Urinary bladder (tissue), 4 donors: Measurements from ENCODE around the gene SERPINI1. TPM values are rescaled to one million over a fixed set of nuclear protein-coding genes. Genes with fewer than 3 reads are reported as not detected.
A peak's percentile ranks its signal among the peaks of the same experiment; 100 is the strongest.

Experiments used
- DNase-seq: peaks from one replicate; pipeline ENCODE4 v3.0.0-alpha.2; 2015; ENCODE audit errors: extremely low spot score
- H3K27ac ChIP-seq: one replicate; pipeline ENCODE4 v1.5.1; 2013; ENCODE audit warnings: low read depth, mild to moderate bottlenecking, moderate library complexity
- H3K36me3 ChIP-seq: one replicate; pipeline ENCODE4 v1.6.1; 2013; ENCODE audit warnings: mild to moderate bottlenecking, moderate library complexity; ENCODE audit not compliant: insufficient read depth
- H3K4me1 ChIP-seq: one replicate; pipeline ENCODE4 v1.6.1; 2013; ENCODE audit warnings: mild to moderate bottlenecking, moderate library complexity; ENCODE audit not compliant: insufficient read depth
- H3K4me3 ChIP-seq: one replicate; pipeline ENCODE4 v1.5.1; 2013; ENCODE audit warnings: low read depth, low read length
- WGBS: extraction: QIAGEN DNeasy Blood & Tissue Kit; methylation state at CpG from one replicate; pipeline ENCODE4 v1.1.7; 2013; 5-methylcytosine and 5-hydroxymethylcytosine counted together
- polyA plus RNA-seq: library from polyadenylated mRNA; stranded (reverse); fragments of 200-250 nt; gene quantifications from one replicate; pipeline ENCODE4 v1.2.3, GENCODE V29; 2013
- total RNA-seq: library from RNA; depleted of rRNA; stranded (reverse); fragments of >200 nt; gene quantifications from one replicate; pipeline ENCODE4 v1.2.3, GENCODE V29; 2014
- donor health status: healthy with polysubstance abuse.
- donor health status: healthy.

The SERPINI1 gene
- total and polyA plus RNA-seq, 2 donors = 8.9 to 10.0 TPM

DNA sequence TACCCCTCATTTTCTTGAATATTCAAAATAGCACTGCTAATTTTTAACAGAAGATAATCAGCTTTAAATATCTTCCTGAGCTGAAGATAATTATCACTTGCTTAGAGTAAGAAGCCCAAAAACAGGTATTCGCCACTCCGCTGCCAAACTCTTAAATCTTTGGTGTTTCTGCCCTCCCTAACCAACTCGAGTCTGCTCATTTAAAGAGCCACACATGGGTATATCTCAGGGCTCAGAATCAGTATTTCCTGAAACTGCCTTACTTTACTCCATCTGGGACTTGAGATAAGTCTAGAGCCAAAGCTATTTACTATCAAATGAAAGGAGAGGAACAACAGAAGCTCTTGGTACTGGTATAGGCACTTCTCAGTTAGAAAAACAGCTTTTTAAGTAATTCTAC is 11.6 kb upstream of the SERPINI1 start:
- no peak for DNase-seq
- Histone ChIP-seq H3K4me3 (no peak overlapping the region), H3K4me1 (peaks cover 1% of the 10 kb centered on the region), H3K27ac (no peak overlapping the region), H3K36me3 (no peaks in the 10 kb centered on the region)
- 79% methylated on average over 3 of the region's 3 CpGs for WGBS

DNA sequence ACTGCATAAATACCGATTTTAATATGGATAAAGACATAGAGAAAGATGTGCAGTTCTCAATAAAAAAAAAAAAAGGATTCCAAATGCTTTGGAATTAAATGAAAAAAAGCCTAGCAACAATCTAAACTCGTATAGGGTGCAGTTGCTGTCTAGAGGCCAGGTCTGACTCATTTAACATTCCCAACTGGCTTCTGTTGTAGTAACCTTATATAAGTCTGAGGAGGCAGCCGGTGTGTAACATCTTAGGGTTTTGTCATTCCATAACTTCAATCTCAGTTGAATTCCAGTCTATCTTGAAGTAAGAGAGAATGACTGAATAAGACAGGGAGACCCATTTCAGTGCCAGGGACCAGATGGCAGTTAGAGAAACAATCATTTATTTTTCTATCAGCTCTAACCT is 7.3 kb upstream of the SERPINI1 start:
- DNase-seq = no peak
- peaks cover 5% of the 10 kb centered on the region for H3K4me1 ChIP-seq
- H3K4me3 ChIP-seq = no peak overlapping the region
- no peak overlapping the region for H3K27ac ChIP-seq
- WGBS = 52% methylated on average over 3 of the region's 3 CpGs
- H3K36me3 ChIP-seq = no peaks in the 10 kb centered on the region

DNA sequence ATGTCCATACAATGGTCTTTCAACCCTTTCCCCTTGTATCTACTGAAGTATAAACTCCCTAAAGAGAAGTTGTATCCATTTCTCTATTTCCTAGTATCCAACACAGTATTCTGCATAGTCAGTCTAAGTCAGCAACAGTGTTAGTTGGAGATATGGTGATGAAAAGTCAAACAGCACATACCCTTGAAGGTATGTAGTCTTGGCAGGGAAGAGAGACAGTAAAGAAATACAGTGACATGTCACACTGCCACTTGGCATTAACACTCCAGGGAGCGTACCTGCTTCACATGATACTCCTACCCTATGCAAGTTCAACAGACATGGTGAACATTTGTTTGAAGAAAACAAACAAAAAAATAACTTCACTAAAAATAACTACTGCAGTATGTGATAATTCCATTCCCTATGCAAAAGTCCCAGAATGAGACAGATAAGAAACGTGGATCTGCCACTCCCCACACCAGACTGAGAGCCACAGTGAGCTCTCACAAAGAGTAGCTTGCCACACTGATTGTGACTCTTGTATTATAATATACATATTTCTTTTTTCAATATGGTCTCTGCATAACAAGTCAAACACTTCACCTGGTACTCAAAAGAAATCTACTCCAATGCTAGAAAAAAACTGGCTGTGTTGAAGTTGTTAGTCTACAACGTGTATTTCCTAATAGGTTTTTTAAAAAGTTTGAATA is 6.7 kb upstream of the SERPINI1 start:
- no peak for DNase-seq
- no peaks in the 10 kb centered on the region for H3K36me3 ChIP-seq
- H3K27ac ChIP-seq = no peak overlapping the region
- peaks cover 5% of the 10 kb centered on the region for H3K4me1 ChIP-seq
- H3K4me3 ChIP-seq = no peak overlapping the region
- 69% methylated on average over 3 of the region's 3 CpGs for WGBS

DNA sequence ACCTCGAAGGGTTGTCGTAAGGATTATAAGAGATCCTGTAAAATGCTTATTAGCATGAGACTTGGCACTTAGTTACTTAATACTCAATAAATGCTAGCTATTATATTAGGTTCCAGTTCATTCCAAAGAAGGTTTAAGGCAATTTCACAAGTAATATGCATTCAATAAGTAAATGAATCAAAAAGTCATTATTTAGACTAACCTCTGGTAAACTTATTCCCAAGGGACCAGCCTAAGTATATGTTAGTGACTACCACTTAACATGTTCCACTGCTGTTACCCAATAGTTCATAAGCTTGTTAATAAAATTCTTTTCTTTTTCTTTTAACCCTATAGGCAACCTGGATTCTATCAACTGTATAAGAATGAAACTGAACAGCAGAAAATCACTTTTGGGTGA is 5.9 kb upstream of the SERPINI1 start:
- H3K27ac ChIP-seq = no peak overlapping the region
- no peak overlapping the region for H3K4me3 ChIP-seq
- no peaks in the 10 kb centered on the region for H3K36me3 ChIP-seq
- H3K4me1 ChIP-seq = peaks cover 4% of the 10 kb centered on the region
- WGBS = 82% methylated on average over 2 of the region's 2 CpGs
- DNase-seq = no peak

DNA sequence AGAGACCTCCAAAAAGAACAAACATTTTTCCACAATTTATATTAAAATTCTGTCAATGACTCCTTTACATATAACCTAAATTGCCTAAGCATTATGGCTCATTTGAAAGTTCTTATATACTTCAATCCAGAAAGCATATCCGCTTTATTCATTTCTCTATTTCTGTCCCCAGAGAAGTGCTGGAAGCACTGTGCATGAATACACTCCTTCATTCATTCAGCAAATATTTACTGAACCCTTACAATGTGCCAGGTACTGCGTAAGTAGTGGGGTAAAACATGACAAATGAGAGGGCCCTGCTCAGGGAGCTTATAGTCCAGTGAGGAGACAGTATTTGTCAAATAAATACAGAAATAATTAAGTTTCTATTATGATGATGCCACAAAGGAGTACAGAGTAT is 4.1 kb upstream of the SERPINI1 start:
- no peaks in the 10 kb centered on the region for H3K36me3 ChIP-seq
- WGBS = 97% methylated on average over 2 of the region's 2 CpGs
- H3K4me3 ChIP-seq = no peak overlapping the region
- H3K27ac ChIP-seq = no peak overlapping the region
- H3K4me1 ChIP-seq = peaks cover 7% of the 10 kb centered on the region
- no peak for DNase-seq

DNA sequence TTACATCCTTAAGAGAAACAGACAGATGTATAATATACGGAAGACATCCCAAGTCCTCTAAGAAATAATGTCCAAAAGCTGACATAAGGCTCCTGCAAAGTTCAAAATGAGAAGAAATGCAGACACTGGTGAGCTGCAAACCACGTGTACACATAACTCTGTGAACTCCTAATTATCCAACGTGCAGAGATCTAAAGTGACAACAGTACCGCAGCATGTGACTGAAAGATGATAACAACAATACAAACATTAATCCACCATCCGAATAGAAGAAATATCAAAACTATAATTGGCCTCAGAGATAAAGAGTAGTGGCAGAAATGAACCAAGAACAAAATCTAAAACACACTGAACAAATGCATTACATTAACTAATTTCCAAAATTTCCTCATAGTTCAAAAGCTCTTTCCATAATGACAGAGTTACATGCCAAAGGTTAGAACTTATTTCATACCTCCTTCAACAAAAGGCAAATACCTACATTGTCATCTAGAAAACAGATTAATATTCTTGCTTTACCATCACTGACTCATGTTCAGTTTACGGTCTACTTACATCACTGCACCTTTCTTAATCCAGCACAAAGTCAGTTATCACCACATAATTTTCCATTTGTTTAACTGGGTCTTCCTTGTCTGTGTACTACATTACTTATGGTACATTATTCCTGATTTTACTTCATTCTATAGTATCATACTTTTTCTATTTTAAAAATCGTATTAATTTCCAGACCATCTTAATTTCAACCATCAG is 3.0 kb upstream of the SERPINI1 start:
- no peaks in the 10 kb centered on the region for H3K36me3 ChIP-seq
- 68% methylated on average over 7 of the region's 7 CpGs for WGBS
- H3K4me3 ChIP-seq = no peak overlapping the region
- DNase-seq = no peak
- H3K4me1 ChIP-seq = peaks cover 7% of the 10 kb centered on the region
- H3K27ac ChIP-seq = no peak overlapping the region

DNA sequence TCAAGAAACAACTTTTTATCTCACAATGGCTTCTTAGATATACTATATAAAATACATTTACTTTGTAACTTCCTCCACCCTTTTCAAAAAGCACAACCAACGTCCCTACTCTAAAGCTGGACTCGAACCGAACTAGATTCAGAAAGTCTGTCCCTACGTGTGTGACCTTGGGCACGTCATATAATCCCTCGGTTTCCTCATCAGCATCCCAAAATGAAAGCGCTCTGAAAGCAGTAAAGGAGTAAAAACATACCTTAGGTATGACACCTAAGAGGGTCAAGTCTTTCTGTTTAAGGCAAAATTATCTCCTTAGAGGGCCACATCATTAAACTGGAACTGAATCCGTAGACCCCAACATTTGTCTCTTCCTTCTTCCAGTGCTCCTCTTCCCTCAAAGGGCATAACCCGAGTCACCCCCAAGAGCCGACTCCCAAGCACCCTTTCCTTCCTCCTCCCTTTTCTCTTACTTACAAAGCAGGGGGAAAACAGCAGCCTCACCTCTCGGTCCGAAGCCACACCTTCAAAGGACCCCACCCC is 1.5 kb upstream of the SERPINI1 start:
- H3K4me1 ChIP-seq = peaks cover 7% of the 10 kb centered on the region
- DNase-seq = no peak
- no peaks in the 10 kb centered on the region for H3K36me3 ChIP-seq
- H3K4me3 ChIP-seq = peak overlapping the region; percentile 78
- H3K27ac ChIP-seq = peak overlapping the region; percentile 83
- under 1% methylated on average over 12 of the region's 12 CpGs for WGBS

DNA sequence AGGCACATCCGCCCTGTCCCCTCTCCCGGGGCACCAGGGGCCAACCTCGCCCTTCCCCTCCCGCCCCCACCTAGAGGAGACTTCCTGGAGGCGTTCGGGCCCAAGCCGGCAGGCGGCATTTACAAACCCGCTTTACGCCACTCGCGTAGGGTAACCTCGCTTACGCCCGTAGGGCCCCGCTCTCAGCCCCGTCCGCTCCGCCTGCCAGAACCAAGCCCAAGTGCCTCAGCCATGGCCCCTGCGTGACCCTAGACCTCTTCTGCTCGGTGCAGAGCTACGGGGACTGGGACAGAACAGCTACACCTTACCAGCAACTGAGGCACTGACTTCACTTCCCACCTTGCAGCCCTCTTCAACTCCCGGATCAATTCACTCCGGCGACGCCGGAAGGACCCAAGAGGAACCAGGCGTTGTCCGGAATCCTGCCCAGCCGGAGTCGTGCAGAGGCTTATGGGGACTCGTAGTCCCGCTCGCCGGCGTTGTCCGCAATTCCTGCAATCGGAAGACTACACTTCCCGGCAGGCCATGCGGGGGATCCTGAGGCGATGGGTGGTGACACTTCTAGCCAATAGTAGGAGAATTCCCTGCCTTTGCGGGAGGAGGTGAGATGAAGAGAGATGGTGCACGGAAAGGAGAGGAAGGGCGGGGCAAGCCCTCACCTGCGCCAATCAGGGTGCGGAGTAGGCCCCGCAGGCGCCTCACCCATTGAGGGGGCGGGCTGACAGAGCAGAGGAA is 856 bp upstream of the SERPINI1 start, which contains the start of gene PDCD10:
Gene PDCD10 (minus strand): TSS at position 395 of the 735 bp plus-strand sequence. CDS start 14,735 bp downstream, outside the sequence.
- DNase-seq = peak; percentile 99
- Histone ChIP-seq H3K36me3 (no peaks in the 10 kb centered on the region), H3K4me3 (peak within 1 kb of the TSS; percentile 78), H3K4me1 (peaks cover 7% of the 10 kb centered on the region), H3K27ac (peak within 1 kb of the TSS; percentile 83)
- WGBS = under 1% methylated on average over 49 of the region's 49 CpGs

DNA sequence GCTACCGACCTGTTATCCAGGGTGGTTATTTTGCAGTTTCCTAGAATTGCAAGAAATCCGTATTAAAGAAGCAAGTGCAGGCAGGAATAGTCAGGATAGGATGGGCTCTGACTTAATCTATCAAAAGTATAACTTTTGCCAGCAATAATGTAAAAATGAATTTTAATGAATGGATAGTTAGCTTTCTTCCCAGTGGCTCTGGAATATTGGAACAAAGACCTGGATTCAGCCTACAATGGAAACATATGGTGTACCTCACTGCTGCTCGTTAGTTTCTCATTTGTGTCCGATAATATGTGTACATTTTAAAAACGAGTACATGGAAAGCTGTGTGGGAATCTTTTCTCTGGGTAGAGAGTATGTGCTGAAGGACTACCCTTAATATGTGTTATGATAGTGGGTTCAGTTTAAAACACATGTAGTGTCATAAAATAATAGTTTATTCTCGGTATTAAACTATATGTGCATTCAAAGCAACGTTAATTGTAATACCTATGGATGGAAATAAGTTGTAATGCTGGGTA is 805 bp downstream of the SERPINI1 start:
- DNase-seq = no peak
- Histone ChIP-seq H3K4me3 (peak overlapping the region; percentile 78), H3K27ac (no peak overlapping the region), H3K4me1 (peaks cover 7% of the 10 kb centered on the region), H3K36me3 (no peaks in the 10 kb centered on the region)
- WGBS = 27% methylated on average over 7 of the region's 7 CpGs

DNA sequence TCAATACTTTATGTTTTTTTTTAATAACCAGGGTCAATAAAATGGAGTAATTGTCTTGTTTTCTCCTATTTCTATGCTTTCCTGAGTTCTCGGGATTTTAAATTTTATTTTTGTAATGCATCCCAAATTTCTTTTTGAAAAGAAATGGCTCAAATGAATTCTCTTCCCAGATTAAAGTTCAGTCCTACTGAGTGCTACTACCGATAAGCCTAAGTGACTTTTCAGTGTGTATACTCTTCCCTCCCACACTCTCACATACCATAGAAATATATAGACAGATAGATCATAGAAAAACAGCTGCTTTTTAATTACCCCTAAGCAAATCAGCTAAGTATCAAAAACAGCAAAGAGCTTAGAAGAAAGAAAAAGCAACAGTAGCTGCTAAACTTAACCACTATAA is 1.5 kb downstream of the SERPINI1 start:
- DNase-seq = no peak
- no peak overlapping the region for H3K4me3 ChIP-seq
- WGBS = 87% methylated on average over 2 of the region's 2 CpGs
- no peaks in the 10 kb centered on the region for H3K36me3 ChIP-seq
- no peak overlapping the region for H3K27ac ChIP-seq
- peaks cover 3% of the 10 kb centered on the region for H3K4me1 ChIP-seq

DNA sequence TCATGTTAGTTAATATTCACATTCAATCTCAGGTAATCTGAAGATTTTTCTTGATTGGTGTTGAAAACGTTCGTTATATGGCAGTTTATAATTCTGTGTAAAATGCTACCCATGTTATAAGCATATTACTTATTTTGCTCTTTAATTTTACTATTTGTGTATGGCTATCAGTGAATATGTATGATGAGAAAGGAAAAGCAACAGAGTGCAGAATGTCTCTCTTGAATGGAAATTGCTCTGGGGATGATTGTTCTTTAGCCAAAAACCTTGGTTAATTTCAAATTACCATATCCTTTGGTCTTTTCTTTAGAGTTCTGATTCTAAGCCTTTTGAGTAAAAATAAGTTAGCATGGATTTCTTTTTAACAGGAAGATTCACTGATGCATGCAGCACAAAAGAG is 2.5 kb downstream of the SERPINI1 start:
- WGBS = 80% methylated on average over 2 of the region's 2 CpGs
- no peaks in the 10 kb centered on the region for H3K36me3 ChIP-seq
- no peak overlapping the region for H3K4me3 ChIP-seq
- no peak for DNase-seq
- H3K27ac ChIP-seq = no peak overlapping the region
- peaks cover 3% of the 10 kb centered on the region for H3K4me1 ChIP-seq

DNA sequence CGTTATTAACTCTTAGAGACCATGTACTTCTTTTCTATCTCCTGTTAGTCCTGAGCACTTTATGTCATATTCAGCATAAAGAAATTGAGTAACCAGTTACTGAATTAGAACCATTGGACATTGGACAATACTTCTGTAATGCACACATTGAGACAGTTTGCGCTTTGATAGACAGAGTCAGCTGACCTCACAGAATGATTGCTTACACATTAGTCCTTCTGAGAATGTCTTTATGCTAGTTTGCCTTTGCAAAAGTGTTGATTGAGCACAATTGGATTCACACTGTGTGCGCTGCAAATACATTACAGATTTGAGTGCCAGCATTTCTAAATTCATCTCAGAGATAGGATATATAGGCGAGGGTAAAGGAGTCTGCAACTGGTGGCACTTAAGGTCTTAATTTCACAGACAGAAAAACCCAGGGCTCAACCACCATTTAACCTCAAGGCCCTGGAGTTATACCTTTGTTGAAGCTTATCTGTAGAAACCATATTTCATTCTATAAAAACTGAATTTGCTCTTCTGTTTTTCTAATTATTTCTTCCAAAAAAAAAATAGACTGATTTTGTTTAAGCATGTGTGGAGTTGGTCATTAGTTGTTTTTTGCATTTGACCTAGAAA is 3.8 kb downstream of the SERPINI1 start:
- WGBS = 95% methylated on average over 4 of the region's 4 CpGs
- no peak overlapping the region for H3K27ac ChIP-seq
- H3K4me3 ChIP-seq = no peak overlapping the region
- peaks cover 3% of the 10 kb centered on the region for H3K4me1 ChIP-seq
- no peak for DNase-seq
- no peaks in the 10 kb centered on the region for H3K36me3 ChIP-seq

DNA sequence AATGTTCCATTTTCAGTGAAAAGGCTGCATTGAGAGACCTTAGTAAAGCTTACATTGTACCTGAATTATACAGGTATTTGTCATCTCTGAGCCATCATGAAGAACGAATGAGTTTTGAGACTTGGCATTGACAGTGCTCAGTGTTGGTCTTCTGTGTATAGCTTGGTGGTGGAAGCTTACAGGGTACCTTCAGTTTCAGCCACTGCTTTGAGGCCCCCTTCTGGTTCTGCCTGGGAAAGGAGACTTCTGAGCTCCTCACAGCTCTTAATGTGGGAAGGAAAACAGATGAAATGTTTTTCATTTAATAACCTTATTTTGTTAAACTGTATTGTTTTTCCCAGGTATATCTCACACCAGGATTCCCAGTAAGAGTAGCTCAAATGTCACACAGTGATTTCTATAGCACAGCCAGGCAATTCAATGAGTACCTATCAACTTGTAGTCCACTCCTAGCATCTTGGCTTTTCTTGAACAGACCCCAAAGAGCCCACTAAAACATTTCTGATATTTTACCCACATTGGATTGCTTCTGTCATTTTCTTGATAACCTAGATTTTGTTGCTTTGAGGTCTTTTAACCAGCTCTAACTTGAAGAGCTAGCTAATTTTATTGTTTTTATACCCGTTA is 5.6 kb downstream of the SERPINI1 start:
- H3K36me3 ChIP-seq = no peaks in the 10 kb centered on the region
- H3K27ac ChIP-seq = no peak overlapping the region
- peaks cover 3% of the 10 kb centered on the region for H3K4me1 ChIP-seq
- no peak for DNase-seq
- no peak overlapping the region for H3K4me3 ChIP-seq
- 66% methylated on average over 2 of the region's 2 CpGs for WGBS
